ENCODE data around the gene RASA2.
A peak's percentile ranks its signal among the peaks of the same experiment; 100 is the strongest.
"Not testable (repeated sequence)": the region's sequence is repeated elsewhere in the genome, so short reads cannot be mapped to it uniquely, and the experiment has no call there.

RASA2 gene

DNA sequence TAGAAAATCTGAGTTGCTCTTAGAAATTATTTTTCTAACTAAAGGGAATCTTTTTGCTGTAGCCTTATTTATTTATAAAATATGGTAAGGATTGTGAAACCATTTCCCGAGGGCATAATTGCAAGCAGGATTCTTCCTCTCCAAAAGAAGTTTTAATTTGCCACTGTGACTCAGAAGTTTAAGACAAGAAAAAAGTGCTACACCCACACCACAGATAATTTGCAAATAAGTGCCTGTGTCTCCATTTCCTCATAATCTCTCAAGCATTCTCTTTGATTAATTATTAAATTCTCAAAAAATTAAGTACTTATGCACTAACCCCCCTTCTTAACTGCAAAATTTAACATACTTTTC lies 43.6 kb downstream of the RASA2 start:
- TF ChIP-seq, protein P1, sequence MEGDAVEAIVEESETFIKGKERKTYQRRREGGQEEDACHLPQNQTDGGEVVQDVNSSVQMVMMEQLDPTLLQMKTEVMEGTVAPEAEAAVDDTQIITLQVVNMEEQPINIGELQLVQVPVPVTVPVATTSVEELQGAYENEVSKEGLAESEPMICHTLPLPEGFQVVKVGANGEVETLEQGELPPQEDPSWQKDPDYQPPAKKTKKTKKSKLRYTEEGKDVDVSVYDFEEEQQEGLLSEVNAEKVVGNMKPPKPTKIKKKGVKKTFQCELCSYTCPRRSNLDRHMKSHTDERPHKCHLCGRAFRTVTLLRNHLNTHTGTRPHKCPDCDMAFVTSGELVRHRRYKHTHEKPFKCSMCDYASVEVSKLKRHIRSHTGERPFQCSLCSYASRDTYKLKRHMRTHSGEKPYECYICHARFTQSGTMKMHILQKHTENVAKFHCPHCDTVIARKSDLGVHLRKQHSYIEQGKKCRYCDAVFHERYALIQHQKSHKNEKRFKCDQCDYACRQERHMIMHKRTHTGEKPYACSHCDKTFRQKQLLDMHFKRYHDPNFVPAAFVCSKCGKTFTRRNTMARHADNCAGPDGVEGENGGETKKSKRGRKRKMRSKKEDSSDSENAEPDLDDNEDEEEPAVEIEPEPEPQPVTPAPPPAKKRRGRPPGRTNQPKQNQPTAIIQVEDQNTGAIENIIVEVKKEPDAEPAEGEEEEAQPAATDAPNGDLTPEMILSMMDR (conservative IDR thresholded peaks at IDR 0.05; ENCODE audit: low read depth): no peak
- ChIA-PET CTCF (no interaction called here), POLR2A (ENCODE audit: low non-redundant PET) (no interaction called here)
- DNase-seq (ENCODE audit: low spot score): peak; percentile 40
- no peak overlapping the region for H3K27ac ChIP-seq

DNA sequence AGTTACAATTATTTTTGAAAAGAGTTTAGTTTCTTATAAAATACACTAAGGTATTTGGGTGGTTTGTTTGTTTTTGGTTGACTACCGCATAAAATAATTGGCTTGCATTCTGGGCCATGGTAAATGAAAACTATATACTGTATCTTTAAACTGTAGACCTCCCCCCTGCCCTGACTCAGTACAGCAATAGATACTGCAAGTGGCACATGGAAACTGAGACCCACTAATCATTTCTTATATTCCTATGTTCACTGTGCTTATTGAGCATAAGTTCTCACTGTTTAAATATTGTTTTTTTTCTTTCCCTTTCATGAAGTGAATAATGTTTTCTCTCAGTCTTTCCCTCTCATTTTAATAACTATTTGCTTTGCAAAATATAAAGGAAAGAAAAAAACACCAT lies 45.8 kb downstream of the RASA2 start:
- TF ChIP-seq, protein P1 (conservative IDR thresholded peaks at IDR 0.05; ENCODE audit: low read depth): no peak
- POLR2A ChIA-PET (ENCODE audit: low non-redundant PET): no interaction called here
- CTCF ChIA-PET: no interaction called here
- no peak overlapping the region for H3K27ac ChIP-seq
- no peak for DNase-seq (ENCODE audit: low spot score)

DNA sequence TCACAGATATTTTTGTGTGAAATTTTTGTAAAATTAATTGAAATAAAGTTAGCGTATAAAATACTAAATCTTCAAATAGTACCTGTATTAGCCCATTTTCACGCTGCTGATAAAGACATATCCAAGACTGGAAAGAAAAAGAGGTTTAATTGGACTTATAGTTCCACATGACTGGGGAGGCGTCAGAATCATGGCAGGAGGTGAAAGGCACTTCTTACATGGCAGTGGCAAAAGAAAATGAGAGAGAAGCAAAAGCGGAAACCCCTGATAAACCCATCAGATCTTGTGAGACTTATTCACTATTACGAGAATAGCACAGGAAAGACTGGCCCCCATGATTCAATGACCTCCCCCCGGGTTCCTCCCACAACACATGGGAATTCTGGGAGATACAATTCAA lies 49.2 kb downstream of the RASA2 start:
- POLR2A ChIA-PET (ENCODE audit: low non-redundant PET); H3K27ac ChIP-seq; DNase-seq (ENCODE audit: low spot score); CTCF ChIA-PET: not testable (repeated sequence)

DNA sequence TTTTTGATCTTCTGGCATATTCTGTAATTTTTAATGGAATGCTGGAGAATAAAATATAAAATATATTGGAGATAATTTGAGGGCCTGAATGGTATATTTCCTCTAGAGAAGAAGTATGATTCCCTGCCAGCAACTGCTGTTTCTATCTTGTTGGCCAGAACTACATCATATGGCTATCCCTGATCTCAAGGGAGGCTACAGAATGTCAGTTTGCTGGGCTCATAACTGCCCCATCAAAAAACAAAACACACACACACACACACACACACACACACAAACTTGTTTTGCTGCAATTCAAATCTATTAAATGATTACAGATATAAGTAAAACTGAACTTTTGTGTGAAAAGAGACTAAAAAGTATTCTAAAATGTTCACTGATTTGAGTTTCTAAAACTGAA lies 51.0 kb downstream of the RASA2 start:
- ChIA-PET CTCF (interaction anchor here (0.6 kb wide), 1 partner anchor 200 kb away, joined by 3 read pairs; no protein-coding TSS in a partner anchor), POLR2A (ENCODE audit: low non-redundant PET) (no interaction called here)
- TF ChIP-seq, protein P1 (conservative IDR thresholded peaks at IDR 0.05; ENCODE audit: low read depth): no peak

DNA sequence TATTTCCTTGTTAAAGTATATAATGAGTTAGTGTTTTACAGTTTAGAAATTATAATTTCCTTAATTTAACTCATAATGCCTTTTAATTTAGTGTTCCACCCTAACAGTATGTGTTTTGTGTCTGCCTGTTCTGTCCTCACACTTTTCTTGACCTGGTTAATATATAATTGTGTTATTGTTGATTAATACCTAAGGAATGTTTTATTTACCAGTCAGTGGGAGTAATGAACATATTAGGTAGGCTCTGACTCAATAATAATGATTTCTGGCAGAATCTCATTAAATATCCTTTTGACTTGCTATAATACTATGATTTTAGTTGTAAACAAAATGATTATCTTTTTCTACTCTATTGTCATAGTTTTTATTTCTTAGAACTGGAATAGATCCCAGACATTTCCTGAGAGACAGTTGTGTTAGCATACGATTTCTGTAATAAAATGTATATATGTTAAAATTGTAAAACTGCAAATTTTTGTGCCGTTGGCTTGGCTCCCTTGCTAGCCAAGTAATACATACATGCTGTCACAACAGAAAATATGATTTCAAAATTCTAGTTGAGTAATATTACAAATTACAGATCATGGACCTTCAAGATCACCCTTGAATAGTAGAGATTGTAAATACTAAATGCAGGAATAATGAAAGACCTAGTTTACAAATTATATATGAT lies 51.9 kb downstream of the RASA2 start:
- DNase-seq (ENCODE audit: low spot score): peak; percentile 14
- no peak overlapping the region for H3K27ac ChIP-seq
- ChIA-PET CTCF (no interaction called here), POLR2A (ENCODE audit: low non-redundant PET) (no interaction called here)
- TF ChIP-seq, protein P1 (conservative IDR thresholded peaks at IDR 0.05; ENCODE audit: low read depth): no peak

More for the DNA sequence above, 51.0 kb downstream of the RASA2 start:
- DNase-seq (ENCODE audit: low spot score): no peak
- no peak overlapping the region for H3K27ac ChIP-seq

DNA sequence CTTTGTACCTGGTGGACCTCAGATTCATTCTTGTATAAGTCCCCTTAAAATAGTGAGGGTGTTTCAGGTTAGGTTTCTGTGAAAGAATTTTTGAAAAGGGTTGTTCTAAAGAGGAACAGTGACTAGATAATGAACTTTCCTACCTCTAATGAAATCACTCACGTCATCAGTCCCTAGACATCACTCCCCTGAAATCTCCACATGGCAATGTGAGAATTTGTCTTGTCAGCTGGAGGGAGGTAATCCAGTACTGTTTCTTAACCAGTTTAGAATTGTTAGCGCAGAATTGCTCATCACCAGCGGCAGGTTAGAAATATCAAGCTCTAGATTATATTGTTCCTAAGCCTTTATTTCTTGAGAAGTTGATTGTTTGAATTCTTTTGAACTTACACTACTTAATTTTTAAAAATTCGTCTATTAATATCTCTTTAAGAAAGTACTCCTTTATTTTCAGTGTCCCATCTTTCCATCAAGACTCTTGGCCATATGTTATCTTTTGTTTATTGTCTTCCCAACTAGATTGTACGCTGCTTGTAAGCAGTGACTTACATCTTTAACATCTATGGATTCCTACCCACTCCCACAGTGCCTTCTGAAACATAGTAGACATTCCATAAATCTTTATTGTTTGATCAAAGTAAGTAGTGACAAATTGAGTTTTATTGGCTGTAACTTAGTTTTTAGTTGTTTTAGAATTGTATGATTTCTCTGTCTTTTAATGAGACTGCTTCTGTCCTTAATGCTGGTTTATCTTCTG lies 52.8 kb downstream of the RASA2 start:
- TF ChIP-seq, protein P1 (conservative IDR thresholded peaks at IDR 0.05; ENCODE audit: low read depth): no peak
- ChIA-PET CTCF (no interaction called here), POLR2A (ENCODE audit: low non-redundant PET) (no interaction called here)
- DNase-seq (ENCODE audit: low spot score): no peak
- no peak overlapping the region for H3K27ac ChIP-seq

DNA sequence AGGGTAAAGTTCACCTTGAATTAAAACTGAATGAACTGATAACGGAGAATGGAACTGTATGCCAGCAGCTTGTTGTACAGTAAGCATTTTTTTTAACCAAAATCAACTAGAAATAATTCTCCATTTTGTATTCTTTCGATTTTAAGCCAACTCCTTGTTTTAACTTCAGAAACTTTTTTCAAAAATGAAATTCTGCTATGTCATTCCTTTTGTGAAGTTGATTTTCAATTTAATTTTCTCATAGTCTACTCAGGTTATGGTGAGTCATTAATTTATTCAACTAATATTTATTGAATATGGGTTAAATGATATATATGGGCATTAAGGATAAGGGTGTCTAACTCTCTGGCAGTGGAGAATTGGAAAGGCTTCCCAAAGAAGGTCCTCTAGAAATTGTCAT lies 53.7 kb downstream of the RASA2 start:
- no peak overlapping the region for H3K27ac ChIP-seq
- DNase-seq (ENCODE audit: low spot score): no peak
- ChIA-PET POLR2A (ENCODE audit: low non-redundant PET) (no interaction called here), CTCF (interaction anchor here (0.8 kb wide), 1 partner anchor 42 kb away, joined by 3 read pairs; no protein-coding TSS in a partner anchor)
- TF ChIP-seq, protein P1 (conservative IDR thresholded peaks at IDR 0.05; ENCODE audit: low read depth): no peak
